Fibroblast of the conjunctiva (primary cell): ENCODE measurements around the gene CNTN2.

ENCODE experiments used
- DNase-seq: peaks from one replicate; pipeline ENCODE4 v3.0.0-alpha.2; 2010; ENCODE audit warnings: low read depth

The CNTN2 gene

DNA sequence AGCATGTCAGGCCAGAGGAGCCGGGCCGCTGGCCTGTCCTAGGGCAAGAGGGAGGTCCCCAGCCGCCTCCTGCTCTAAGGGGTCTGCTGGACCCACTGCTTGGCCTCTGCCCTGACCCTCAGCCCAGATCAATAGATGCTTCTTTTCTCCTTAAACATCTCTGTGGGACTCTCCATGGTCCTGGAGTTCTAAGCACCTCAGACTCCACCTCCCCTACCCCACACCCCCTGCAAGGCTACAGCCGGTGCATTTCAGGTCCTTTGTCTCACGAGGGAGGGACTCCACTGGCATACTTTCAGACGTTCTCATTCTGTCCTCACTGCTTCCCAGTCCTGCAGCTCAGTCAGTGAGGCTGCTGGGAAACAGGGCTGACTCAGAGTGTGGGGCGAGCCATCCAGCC lies 11.0 kb downstream of the CNTN2 start:
- no peak for DNase-seq

GRCh38 chr1:205056188-205056611 lies 13.2 kb downstream of the CNTN2 start:
- no peak for DNase-seq

DNA sequence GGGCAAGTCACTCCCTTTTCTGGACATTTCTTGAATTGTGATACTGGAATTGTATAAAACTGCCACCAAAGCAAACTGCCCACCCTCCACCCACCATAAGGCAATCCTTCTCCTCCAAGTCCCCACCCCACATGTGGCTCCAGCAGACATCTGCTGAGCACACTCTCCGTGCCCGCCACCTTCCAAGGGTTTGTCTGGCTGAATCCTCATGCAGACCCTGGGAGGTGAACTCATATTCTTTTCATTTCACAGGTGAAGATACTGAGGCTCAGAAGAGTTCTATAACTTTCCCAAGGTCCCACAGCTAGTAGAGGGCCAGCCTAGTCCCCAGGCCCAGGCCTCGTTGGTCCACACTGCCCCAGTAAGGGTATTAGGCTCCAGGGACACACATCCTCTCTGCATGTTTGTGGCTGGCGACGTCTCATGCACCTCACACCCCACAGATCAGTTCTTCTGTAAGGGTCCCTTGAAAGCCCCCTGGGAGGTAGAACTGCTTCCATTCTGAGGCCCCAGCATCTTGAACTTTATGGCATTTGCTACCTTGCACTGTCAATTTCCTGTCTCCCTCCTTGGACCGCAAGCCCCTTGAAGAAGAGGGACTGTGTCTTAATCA lies 14.1 kb downstream of the CNTN2 start:
- DNase-seq, result no peak

- no peak for DNase-seq
These were observed 15.0 kb downstream of the CNTN2 start for GRCh38 chr1:205057808-205058575.

DNA sequence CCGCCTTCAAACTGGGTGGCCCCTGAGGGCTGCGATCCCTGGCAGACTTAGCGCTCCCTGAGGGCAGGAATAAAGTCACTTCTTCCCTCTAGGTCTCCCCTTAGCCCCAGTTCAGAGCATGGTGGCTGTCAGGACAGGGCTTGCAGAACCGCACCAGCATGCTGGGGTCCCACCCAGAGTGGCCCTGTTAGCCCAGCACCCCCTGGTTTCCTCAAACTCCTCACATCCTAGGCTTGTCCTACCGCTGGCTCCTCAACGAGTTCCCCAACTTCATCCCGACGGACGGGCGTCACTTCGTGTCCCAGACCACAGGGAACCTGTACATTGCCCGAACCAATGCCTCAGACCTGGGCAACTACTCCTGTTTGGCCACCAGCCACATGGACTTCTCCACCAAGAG lies 15.8 kb downstream of the CNTN2 start:
- DNase-seq, result no peak

DNA sequence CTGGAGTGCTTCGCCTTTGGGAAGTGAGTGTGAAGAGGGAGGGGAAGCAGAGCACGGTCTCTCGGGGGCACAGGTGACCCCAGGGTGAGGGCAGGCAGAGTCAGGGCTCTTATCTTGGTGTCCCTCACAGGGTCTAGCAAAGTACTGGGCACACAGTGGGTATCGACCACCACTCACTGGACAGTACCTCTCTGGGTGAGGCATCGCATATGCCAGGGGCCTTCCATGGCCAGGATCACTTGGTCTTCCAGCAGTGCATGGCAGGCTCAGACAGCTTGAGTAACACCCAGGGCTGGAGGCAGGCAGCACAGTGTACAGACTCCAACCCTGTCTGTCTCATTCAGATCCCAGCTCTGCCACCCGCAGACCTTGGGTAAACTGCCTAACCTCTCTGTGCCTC lies 16.6 kb downstream of the CNTN2 start:
- no peak for DNase-seq

DNA sequence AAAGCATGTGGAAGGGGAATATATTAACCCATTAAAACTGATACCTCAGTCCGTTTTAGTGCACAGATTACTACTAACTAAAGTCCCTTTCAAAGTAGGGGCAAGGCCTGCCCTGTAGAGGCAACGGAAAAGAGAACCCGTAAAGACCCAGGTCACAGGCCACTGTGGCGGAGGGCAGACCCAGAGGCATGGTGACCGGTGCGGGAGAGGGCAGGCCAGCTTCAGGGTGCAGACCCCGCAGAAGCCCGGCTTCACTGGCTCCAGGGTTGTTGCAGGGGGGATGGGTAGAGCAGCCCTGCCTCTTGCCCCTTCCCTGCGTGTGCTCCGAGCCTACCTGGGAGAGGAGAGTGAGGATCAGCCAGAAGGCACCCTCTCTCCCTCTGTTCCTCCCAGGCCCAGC lies 17.7 kb downstream of the CNTN2 start:
- no peak for DNase-seq

DNA sequence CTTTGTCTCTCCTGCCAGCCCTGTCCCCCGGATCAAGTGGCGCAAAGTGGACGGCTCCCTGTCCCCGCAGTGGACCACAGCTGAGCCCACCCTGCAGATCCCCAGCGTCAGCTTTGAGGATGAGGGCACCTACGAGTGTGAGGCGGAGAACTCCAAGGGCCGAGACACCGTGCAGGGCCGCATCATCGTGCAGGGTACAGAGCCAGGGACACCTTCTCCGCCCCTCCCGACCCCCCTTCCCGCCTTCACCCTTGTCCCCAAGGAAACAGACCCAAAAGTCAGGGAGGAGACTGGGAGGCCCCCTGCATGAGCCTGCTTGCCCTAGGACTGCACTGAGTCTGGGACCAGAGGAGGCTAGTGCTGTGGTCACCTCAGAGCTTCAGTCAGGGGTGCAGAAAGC lies 18.2 kb downstream of the CNTN2 start:
- no peak for DNase-seq

GRCh38 chr1:205061665-205062069 lies 18.7 kb downstream of the CNTN2 start:
- peak; percentile 40 for DNase-seq

GRCh38 chr1:205062319-205062718 lies 19.3 kb downstream of the CNTN2 start:
- no peak for DNase-seq

DNA sequence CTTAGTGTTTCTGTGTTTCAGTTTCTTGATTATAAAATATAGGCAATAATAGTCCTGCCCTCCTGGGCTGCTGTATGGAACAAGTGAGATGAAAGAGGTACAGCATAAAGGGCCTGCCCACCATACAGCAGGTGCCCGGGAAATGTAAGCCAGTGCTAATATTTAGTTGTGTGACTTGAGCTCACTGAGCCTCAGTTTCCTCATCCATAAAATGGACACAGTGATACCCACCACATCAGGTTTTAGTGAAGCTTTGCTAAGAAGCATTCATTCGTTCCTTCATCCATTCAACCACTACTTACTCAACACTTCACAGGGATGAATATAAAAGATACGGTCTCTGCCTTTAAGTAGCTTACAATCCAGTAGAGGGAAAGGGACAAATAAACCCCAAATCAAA lies 19.9 kb downstream of the CNTN2 start:
- DNase-seq, result no peak

GRCh38 chr1:205064301-205064700 lies 21.3 kb downstream of the CNTN2 start:
- DNase-seq, result no peak

GRCh38 chr1:205064741-205065316 lies 21.8 kb downstream of the CNTN2 start:
- DNase-seq, result no peak

DNA sequence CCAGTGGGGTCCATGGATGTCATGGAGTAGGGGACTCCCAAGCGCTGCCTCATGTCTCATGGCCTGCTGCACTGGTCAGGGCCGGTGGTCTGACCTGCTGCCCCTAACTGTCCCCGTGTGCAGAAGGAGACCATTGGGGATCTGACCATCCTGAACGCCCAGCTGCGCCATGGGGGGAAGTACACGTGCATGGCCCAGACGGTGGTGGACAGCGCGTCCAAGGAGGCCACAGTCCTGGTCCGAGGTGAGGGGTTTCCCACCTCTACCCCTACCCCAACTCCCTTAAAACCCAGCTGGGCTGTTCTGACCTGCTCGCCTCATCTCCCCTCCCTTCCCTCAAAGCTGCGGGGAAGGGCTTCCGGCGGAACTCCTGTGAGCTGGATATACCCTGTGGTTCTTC lies 22.7 kb downstream of the CNTN2 start:
- DNase-seq, result no peak

GRCh38 chr1:205066141-205066818 lies 23.3 kb downstream of the CNTN2 start:
- no peak for DNase-seq

DNA sequence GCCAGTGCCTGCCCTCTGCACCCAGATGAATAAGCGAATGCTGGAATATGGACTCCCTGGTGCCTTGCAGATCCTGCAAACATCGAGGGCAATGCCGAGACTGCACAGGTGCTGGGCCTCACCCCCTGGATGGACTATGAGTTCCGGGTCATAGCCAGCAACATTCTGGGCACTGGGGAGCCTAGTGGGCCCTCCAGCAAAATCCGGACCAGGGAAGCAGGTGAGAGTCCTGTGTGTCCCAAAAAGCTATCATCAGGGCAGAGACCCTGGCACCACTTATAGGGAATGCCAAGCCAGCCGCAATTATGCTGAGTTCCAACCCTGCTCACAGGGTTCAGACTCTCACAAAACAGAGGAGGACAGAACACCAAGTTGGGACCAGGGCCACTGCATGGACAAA lies 24.0 kb downstream of the CNTN2 start:
- DNase-seq, result no peak

GRCh38 chr1:205068001-205068400 lies 25.0 kb downstream of the CNTN2 start:
- DNase-seq, result no peak

DNA sequence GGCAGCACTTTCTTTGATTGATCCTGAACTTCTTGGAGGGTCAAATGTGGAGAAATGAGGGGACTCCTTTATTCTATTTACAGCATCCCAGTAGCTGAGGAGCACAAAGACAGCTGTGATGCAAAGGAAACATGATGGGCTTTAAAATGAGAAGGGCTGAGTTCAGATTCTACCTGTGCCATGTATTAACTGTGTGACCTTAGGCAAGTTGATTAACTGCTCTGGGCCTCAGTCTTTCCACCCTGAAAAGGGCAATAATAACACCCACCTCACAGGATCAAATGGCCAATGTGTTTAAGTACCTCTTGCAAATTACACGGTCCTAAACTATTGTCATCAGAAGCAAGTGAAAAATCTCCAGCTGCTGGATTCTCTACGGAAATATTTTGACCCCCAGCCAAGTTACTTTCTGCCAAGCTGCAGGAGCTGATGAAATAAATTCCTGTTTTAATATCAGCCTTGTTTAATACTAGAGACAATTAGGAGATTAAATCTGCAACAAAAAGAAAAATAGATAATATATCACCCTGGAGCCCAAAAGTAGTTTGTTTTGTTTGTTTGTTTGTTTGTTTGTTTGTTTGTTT lies 25.5 kb downstream of the CNTN2 start:
- peak; percentile 20 for DNase-seq

GRCh38 chr1:205069371-205070125 lies 26.5 kb downstream of the CNTN2 start:
- DNase-seq, result no peak

DNA sequence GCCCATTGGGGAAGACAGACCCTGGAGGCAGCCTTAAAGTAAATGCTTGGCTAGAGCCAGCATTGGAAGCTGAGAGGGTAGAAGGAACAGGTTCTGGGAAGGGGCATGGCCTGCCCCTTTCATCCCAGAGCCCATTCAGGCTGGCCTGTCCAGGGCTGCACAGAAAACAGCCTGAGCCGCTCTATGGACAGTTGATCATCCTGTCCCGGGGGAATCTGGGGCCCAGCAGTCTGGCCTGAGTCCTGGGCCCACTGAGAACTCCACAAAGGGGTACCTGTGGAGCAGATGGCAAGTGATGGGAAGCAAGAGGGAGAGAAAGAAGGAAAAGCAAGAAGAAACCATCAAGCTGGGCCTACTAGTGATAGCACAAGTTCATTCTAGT lies 28.0 kb downstream of the CNTN2 start:
- no peak for DNase-seq

DNA sequence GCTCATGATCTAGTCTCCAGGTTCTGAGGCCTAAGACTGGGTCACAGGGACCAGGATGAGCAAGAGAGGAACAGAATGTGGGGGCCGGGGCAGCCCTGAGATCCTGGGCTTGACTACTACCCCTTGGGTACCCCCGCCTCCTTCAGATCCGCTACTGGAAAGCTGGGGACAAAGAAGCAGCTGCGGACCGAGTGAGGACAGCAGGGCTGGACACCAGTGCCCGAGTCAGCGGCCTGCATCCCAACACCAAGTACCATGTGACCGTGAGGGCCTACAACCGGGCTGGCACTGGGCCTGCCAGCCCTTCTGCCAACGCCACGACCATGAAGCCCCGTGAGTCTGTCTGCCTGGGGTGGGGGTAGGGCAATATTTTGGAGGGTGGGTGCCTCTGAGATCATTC lies 28.8 kb downstream of the CNTN2 start:
- no peak for DNase-seq

DNA sequence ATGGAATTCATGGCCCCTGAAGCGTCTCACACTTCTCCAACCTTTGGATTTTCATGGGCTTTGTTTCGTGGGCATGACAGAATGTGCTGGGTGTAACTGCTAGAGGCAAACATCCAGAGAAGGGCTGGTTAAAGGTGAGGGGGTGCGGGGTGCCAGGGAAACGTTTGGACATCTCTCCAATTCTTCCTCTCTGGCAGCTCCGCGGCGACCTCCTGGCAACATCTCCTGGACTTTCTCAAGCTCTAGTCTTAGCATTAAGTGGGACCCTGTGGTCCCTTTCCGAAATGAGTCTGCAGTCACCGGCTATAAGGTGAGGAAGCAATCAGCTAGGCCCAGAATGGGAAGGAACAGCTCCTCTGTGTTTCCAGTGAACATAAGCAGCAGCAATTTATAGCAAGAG lies 29.3 kb downstream of the CNTN2 start:
- no peak for DNase-seq
